GM18951 (cell line): ENCODE data around the gene IL27RA.
"Not testable (repeated sequence)": the region's sequence is repeated elsewhere in the genome, so short reads cannot be mapped to it uniquely, and the experiment has no call there.

Experiments used
- POLR2A ChIP-seq: IDR thresholded peaks from 4 replicates; pipeline ENCODE4 v1.6.1; 2011; ENCODE audit warnings: mild to moderate bottlenecking; ENCODE audit not compliant: insufficient read length, insufficient read depth; ENCODE audit errors: extremely low read depth
- in situ Hi-C: fragments of 300-500 bp; cut with MboI; formaldehyde crosslinking; loops from one replicate; pipeline ENCODE4 v1.12.0; 2022; ENCODE audit warnings: low sequenced_read_pairs, mixed read lengths, inconsistent platforms; ENCODE audit not compliant: unreplicated experiment

IL27RA gene

DNA sequence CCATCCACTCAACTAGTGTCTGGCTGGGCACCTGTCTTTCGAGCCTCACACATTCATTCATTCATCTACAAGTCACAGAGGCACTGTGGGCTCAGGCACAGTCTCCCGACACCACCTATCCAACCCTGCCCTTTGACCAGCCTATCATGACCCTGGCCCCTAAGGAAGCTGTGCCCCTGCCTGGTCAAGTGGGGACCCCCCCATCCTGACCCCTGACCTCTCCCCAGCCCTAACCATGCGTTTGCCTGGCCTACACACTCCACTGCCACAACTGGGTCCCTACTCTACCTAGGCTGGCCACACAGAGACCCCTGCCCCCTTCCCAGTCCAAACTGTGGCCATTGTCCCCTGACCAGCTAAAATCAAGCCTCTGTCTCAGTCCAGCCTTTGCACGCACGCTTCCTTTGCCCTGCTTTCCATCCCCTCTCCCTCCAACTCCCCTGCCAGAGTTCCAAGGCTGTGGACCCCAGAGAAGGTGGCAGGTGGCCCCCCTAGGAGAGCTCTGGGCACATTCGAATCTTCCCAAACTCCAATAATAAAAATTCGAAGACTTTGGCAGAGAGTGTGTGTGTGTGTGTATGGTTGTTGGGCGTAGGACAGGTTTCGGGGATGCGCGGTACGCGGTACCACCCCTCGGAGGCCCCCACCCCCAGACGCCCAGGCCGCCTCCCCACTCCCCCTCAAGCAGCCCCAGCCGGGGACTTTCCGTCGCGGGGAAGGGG, 404 bp upstream of the IL27RA start:
- TF ChIP-seq POLR2A, result no peak
- in situ Hi-C loops, result no loop called here

DNA sequence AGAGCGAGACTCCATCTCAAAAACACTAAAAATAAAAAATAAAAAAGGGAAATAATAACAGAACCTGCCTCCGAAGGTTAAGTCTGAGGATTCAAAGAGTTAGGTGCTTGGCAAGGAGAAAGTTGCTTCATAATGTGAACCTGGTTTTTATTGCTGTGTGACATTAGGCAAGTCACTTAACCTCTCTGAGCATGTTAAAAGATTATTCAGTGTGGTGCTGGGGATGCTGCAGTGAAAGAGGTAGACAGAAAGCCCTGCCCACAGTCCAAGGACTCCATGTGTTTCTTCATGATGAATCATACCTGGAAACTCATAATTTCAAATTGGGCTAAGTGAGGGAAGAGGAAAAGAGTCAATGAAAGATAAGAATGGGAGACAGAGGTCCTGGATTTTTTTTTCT, 2.4 kb downstream of the IL27RA start:
- no peak for TF ChIP-seq POLR2A
- in situ Hi-C loops, result no loop called here

DNA sequence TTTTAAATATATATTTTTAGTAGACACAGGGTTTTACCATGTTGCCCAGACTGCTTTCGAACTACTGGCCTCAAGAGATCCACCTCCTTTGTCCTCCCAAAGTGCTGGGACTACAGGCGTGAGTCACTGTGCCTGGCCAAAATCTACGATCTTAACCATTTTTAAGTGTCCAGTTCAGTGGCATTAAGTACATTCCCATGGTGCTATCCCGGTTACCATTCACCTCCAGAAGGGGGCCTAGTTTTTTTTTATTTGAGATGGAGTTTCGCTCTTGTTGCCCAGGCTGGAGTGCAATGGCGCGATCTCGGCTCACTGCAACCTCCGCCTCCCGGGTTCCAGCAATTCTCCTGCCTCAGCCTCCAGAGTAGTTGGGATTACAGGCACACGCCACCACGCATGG, 3.6 kb downstream of the IL27RA start:
- in situ Hi-C loops, result not testable (repeated sequence)

DNA sequence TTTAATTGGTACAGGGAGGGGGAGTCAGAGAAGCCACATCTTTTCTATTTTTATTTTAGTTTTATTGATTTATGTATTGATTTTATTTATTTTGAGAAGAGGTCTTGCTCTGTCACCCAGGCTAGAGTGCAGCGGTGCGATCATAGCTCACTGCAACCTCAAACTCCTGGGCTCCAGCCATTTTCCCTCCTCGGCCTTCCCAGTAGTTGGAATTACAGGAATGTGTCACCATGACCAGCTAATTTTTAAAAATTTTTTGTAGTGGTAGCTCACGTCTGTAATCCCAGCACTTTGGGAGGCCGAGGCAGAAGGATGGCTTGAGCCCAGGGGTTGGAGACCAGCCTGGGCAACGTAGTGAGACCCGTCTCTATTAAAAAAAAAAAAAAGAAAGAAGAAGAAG, 4.1 kb downstream of the IL27RA start:
- no peak for TF ChIP-seq POLR2A
- in situ Hi-C loops, result no loop called here

DNA sequence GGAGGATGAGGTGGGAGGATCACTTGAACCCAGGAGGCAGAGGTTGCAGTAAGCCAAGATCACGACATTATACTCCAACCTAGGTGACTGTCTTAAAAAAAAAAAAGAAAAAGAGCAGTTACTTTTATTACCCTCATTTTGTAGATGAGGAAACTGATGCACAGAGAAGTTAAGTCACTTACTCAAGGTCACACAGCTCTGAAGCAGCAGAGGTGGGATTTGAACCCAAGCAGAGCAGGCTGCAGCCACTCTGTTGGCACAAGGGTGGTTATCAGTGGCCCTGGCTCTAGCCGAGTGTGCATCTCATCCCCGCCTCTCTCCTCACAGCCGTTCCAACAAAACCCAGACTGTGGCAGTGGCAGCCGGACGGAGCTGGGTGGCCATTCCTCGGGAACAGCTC, 7.6 kb downstream of the IL27RA start:
- in situ Hi-C loops, result no loop called here
- no peak for TF ChIP-seq POLR2A

DNA sequence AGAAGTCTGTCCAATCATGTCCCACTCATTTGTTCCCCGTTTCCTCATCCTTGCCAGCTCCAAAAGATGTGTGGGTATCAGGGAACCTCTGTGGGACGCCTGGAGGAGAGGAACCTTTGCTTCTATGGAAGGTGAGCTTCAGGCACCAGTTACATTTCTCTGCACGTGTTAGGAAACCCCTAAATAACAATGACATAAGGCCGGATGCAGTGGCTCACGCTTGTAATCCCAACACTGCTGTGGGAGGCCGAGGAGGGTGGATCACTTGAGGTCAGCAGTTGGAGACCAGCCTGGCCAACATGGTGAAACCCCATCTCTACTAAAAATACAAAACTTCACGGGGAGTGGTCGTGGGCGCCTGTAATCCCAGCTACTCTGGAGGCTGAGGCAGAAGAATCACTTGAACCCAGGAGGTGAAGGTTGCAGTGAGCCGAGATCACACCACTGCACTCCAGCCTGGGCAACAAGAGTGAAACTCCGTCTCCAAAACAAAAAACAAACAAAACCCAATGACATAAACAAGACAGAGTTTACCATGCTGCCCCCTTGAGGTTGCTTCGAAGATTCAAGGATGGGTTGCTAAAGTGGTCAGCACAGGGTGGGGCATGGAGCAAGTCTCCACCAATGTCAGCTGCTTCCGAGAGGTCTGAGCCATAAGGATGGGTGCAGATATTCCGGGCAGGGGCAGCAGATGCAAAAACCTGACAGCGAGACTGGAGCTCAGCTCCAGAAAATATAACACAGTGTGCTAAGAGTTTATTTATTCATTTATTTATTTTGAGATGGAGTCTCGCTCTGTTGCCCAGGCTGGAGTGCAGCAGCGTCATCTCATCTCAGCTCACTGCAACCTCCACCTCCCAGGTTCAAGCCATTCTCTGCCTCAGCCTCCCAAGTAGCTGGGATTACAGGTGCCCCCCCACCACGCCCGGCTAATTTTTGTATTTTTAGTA, 11.4 kb downstream of the IL27RA start:
- in situ Hi-C loops, result not testable (repeated sequence)

DNA sequence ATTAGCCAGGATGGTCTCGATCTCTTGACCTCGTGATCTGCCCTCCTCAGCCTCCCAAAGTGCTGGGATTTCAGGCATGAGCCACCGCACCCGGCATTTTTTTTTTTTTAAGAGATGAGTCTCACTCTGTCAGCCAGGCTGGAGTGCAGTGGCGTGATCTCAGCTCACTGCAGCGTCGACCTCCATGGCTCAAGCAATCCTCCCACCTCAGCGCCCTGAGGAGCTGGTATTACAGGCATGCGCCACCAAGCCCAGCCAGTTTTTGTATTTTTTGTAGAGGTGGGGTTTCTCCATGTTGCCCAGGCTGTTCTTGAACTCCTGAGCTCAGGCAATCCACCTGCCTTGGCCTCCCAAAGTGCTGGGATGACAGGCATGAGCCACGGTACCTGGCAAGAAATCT, 16.3 kb downstream of the IL27RA start:
- in situ Hi-C loops, result not testable (repeated sequence)

DNA sequence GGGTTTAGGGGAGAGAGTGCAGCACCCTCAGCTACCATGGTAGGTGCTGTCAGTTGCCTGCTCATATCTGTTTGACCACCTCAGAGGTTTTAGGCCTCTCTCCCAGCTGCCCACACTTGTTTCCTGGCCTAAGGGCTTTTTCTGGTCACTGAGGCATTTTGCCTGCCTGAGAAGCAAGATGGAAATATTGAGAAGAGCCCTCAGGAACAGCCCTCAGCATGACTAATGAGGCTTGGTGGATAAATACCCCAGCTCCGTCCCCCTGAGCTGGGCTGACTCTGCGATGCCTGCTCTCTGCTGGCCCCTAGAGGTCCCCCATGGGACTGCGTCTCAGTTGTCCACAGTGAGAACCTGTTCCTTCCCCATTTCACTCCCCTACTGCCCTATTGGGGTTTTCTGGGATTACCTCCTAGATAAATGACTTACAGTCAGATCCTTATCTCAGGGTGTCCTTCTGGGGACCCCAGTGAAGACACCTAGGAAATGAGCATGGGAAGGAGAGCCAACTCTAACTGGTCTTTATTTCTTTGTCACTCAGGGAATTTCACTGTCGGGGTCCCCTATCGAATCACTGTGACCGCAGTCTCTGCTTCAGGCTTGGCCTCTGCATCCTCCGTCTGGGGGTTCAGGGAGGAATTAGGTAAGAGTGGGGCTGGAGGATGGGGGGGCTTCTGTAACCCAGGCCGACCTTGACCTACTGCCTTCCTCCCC, 17.0 kb downstream of the IL27RA start:
- TF ChIP-seq POLR2A, result no peak
- in situ Hi-C loops, result no loop called here

DNA sequence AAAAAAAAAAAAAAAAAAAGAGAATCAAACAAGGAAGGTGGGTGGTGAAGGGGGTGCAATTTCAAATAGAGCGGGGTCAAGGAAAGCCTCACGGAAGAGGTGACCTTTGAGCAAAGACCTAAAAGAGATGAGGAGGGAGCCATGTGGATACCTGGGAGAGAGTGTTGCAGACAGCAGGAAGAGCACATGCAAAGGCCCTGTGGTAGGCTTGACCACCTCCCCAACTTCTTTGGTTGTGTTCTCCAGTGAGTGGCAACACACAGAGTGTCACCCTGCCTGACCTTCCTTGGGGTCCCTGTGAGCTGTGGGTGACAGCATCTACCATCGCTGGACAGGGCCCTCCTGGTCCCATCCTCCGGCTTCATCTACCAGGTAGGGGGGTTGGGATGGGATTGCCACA, 18.9 kb downstream of the IL27RA start:
- TF ChIP-seq POLR2A, result no peak
- in situ Hi-C loops, result no loop called here

DNA sequence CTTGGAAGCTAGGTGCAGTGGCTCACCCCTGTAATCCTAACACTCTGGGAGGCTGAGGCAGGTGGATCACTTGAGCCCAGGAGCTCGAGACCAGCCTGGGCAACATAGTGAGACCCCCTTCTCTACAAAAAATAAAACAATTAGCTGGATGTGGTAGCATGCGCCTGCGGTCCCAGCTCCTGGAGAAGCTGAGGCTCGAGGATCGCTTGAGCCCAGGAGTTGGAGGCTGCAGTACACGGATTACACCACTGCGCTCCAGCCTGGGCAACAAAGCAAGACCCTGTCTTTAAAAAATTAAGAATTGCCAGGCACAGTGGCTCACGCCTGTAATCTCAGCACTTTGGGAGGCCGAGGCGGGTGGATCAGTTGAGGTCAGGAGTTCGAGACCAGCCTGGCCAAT, 19.4 kb downstream of the IL27RA start:
- in situ Hi-C loops, result not testable (repeated sequence)

DNA sequence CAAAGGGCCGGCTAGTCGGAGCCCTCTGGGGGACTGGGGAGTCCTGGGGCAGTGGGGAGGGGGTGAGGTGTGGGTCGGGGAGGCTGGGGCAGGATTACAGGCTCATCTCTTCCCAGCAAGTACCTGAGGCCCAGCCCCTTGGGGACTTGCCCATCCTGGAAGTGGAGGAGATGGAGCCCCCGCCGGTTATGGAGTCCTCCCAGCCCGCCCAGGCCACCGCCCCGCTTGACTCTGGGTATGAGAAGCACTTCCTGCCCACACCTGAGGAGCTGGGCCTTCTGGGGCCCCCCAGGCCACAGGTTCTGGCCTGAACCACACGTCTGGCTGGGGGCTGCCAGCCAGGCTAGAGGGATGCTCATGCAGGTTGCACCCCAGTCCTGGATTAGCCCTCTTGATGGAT, 20.4 kb downstream of the IL27RA start:
- in situ Hi-C loops, result no loop called here
- no peak for TF ChIP-seq POLR2A

DNA sequence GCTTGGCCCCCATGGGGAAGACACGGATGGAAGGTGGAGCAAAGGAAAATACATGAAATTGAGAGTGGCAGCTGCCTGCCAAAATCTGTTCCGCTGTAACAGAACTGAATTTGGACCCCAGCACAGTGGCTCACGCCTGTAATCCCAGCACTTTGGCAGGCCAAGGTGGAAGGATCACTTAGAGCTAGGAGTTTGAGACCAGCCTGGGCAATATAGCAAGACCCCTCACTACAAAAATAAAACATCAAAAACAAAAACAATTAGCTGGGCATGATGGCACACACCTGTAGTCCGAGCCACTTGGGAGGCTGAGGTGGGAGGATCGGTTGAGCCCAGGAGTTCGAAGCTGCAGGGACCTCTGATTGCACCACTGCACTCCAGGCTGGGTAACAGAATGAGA, 20.9 kb downstream of the IL27RA start:
- in situ Hi-C loops, result no loop called here
- TF ChIP-seq POLR2A, result no peak

DNA sequence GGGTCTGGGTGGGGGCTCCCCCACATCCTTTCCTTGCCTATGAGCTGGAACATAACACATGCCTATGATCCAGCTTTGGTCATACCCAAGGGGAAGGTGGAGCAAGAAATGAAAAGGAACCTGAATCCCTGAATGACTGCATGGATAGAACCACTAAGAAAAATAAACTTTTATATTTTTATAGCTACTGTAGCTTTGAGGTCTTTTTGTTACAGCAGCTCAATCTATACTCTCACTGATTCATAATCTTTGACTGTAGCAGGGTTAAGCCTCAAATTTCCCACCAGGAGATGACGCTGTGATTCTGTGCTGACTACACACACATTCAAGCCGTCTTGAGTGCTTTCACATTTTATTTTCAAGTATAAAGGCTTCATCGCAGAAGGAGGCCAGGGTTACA, 21.5 kb downstream of the IL27RA start:
- TF ChIP-seq POLR2A, result no peak
- in situ Hi-C loops, result no loop called here

DNA sequence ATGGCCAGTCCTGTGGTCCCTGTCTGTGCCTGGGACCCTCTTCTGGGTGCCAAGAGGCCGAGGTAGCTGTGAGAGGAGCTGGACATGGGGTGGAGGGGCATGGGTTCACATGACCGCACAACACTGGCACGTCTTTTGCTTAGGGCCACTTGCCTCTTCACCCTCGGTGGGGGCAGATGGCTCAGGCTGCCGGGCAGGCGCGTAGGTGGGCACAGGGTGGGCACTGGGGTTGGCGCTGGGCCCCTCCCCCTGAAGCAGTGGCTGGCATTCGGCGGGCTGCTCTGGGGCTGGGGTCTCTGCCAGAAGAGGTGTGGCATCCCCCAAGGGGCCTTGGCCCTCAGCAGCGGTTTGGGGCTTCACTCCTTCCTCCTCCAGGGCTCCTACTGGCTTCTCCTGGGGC, 21.9 kb downstream of the IL27RA start:
- in situ Hi-C loops, result no loop called here
- TF ChIP-seq POLR2A, result no peak
